CD8-positive, alpha-beta memory T cell (primary cell): ENCODE results near the gene E4F1. TPM values are rescaled to one million over a fixed set of nuclear protein-coding genes. Genes with fewer than 3 reads are reported as not detected.

Experiments
- CTCF ChIA-PET: fragments of 350-600 bp; sonication (Branson Sonifier 250); formaldehyde crosslinking; loops from one replicate; lab custom pipeline; 2021; ENCODE audit warnings: antibody characterized with exemption; lab: Charles Lee
- POLR2A ChIA-PET: fragments of 350-600 bp; sonication (Branson Sonifier 250); formaldehyde crosslinking; loops from one replicate; lab custom pipeline; 2021; ENCODE audit warnings: antibody characterized with exemption; lab: Charles Lee
- DNase-seq, 5 donors: peaks; one replicate each; pipeline versions ENCODE4 v3.0.0 to v3.0.0-alpha.2; 2020 to 2022; ENCODE audit warnings: mixed read lengths in 1 of 5
- H3K27ac ChIP-seq: one replicate; pipeline ENCODE4 v1.7.0; 2013; ENCODE audit warnings: low read depth, mild to moderate bottlenecking, low read length, moderate library complexity
- H3K27me3 ChIP-seq: 2 replicates; pipeline ENCODE4 v1.7.0; 2013; ENCODE audit warnings: low read length, mild to moderate bottlenecking; ENCODE audit not compliant: insufficient read depth, poor library complexity, severe bottlenecking
- H3K36me3 ChIP-seq: 2 replicates; pipeline ENCODE4 v1.7.0; 2013; ENCODE audit warnings: mild to moderate bottlenecking, low read length, moderate library complexity; ENCODE audit not compliant: insufficient read depth
- H3K4me1 ChIP-seq: 2 replicates; pipeline ENCODE4 v1.7.0; 2013; ENCODE audit warnings: mild to moderate bottlenecking, low read length, moderate library complexity; ENCODE audit not compliant: insufficient read depth
- H3K4me3 ChIP-seq: 2 replicates; pipeline ENCODE4 v1.7.0; 2013; ENCODE audit warnings: mild to moderate bottlenecking, low read length
- H3K9me3 ChIP-seq: 2 replicates; pipeline ENCODE4 v1.7.0; 2013; ENCODE audit warnings: mild to moderate bottlenecking, low read length
- H3K27ac Mint-ChIP-seq, 8 donors: one replicate each; pipeline ENCODE4 v1.8.0; 2020 to 2021; ENCODE audit warnings: mixed read lengths in 8 of 8, mild to moderate bottlenecking in 6 of 8, inconsistent platforms in 3 of 8, moderate library complexity in 3 of 8
- H3K27me3 Mint-ChIP-seq, 2 donors: one replicate each; pipeline ENCODE4 v1.8.0; 2020 to 2021; ENCODE audit warnings: mixed read lengths in 2 of 2, mild to moderate bottlenecking in 1 of 2, moderate library complexity in 1 of 2
- H3K36me3 Mint-ChIP-seq, 3 donors: one replicate each; pipeline ENCODE4 v1.8.0; 2020 to 2021; ENCODE audit warnings: mixed read lengths in 3 of 3, inconsistent platforms in 1 of 3, mild to moderate bottlenecking in 1 of 3
- H3K4me1 Mint-ChIP-seq, 3 donors: one replicate each; pipeline ENCODE4 v1.8.0; 2020 to 2021; ENCODE audit warnings: mixed read lengths in 3 of 3, inconsistent platforms in 1 of 3, mild to moderate bottlenecking in 1 of 3
- H3K4me3 Mint-ChIP-seq, 7 donors: one replicate each; pipeline ENCODE4 v1.8.0; 2020 to 2021; ENCODE audit warnings: mixed read lengths in 7 of 7, mild to moderate bottlenecking in 6 of 7, moderate library complexity in 4 of 7, inconsistent platforms in 2 of 7
- H3K9me3 Mint-ChIP-seq, 5 donors: one replicate each; pipeline ENCODE4 v1.8.0; 2020 to 2022; ENCODE audit warnings: mixed read lengths in 5 of 5, mild to moderate bottlenecking in 3 of 5, moderate library complexity in 2 of 5, inconsistent platforms in 1 of 5
- polyA plus RNA-seq: library from polyadenylated mRNA; unstranded; fragments of 300-500 nt; fragmentation: Illumina TruSeq; gene quantifications from one replicate; pipeline ENCODE4 v1.2.3, GENCODE V29; 2021
- total RNA-seq, 2 experiments: library from RNA; stranded (reverse); gene quantifications; one replicate each; pipeline ENCODE4 v1.2.3, GENCODE V29; 2021

E4F1 gene
- total and polyA plus RNA-seq, 3 experiments from 2014 or later, result 16.5 to 29.8 (median 28.9) TPM

DNA sequence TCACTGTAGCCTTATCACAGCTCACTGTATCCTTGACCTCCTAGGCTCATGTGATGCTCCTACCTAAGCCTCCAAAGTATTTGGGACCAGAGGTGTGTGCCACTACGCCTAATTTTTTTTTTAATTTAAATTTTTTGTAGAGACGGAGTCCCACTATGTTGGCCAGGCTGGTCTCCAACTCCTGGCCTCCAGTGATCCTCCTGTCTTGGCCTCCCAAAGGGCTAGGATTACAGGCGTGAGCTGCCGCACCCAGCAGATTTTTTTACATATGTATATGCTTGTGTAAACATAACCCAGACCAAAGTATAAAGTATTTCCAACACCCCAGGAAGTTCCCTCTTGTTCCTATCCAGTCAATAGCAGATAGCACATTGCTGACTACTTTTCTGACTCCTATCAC, 7.1 kb upstream of the E4F1 start:
- H3K9me3 ChIP-seq, result no peaks in the 10 kb centered on the region
- ChIA-PET CTCF (no interaction called here), POLR2A (interaction anchor here (0.6 kb wide), 1 partner anchor 33 kb away, joined by 4 read pairs; no protein-coding TSS in a partner anchor)
- Mint-ChIP-seq H3K4me3 (peak overlapping the region in 6 of 7 donors; percentile 39 to 95 (median 58)), H3K9me3 (no peaks in the 10 kb centered on the region), H3K27me3 (no peaks in the 10 kb centered on the region), H3K36me3 (peaks cover 0 to 16% (median 0%) of the 10 kb centered on the region in 3 donors), H3K27ac (peak overlapping the region in 2 of 8 donors; percentile 33 to 38), H3K4me1 (peaks cover 16 to 26% (median 17%) of the 10 kb centered on the region in 3 donors)
- H3K4me3 ChIP-seq, result no peak overlapping the region
- H3K36me3 ChIP-seq, result no peaks in the 10 kb centered on the region
- H3K27me3 ChIP-seq, result no peaks in the 10 kb centered on the region
- H3K4me1 ChIP-seq, result peaks cover 15% of the 10 kb centered on the region
- no peak for DNase-seq
- peak overlapping the region; percentile 89 for H3K27ac ChIP-seq

DNA sequence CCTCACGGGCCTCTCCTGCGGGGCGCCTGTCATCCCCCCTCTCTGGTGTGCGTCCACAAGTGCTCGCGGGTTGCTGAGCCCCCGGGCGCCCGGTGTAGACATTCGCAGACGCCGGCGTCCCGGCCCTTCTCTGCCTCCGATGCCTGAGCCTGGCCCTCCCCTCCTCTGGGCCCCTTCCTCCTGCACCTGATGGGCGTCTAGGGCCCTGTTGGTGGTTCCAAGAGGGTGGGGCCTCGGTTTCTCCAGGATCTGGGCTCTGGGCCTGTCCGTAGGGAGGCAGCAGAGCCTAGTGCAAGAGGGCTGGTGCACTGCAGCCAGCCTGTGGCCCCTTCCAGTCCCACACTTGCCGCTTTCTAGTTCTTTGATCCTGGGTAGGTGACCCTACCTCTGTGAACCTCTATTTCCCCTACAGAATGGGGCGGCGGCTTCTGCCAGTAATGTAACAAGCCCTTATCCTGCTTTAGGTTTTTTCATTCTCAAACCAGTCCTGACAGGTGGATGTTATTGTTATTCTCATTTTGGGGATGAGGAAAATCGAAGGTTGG, 623 bp downstream of the E4F1 start:
- H3K9me3 ChIP-seq, result no peaks in the 10 kb centered on the region
- peaks cover 9 to 32% (median 17%) of the 10 kb centered on the region in 3 donors for H3K4me1 Mint-ChIP-seq

DNA sequence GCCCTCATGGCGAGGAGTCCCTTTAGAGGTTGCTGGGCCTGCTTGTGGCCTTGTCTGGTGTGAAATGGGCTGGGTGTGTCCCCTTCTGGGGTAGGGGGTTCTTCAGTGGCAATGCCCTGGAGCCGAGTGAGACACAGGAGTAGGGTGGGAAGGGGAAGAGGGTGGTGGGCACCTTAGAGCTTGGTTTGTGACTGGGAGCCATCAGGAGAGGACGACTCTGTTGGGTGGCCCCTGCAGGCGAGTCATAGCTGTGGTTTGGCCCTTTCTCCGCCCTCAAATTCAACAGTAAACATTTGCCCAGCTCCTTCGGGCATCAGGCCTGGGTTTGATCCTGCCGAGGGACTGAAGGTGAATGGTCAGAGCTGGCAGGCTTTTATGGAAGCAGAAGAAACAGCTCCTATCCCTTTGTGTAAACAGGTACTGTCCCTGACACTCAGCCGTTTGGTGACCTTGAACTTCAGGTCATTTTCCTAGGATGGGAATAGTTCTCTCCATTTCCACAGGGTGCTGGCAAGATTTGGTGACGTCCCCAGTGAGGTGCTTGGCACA, 2.9 kb downstream of the E4F1 start:
- Mint-ChIP-seq H3K27ac (peak overlapping the region in 3 of 8 donors; percentile 30 to 68 (median 38)), H3K4me3 (peak overlapping the region in 5 of 7 donors; percentile 33 to 85 (median 52)), H3K36me3 (peaks cover 0 to 36% (median 0%) of the 10 kb centered on the region in 3 donors), H3K4me1 (peaks cover 9 to 32% (median 17%) of the 10 kb centered on the region in 3 donors), H3K9me3 (no peaks in the 10 kb centered on the region), H3K27me3 (no peaks in the 10 kb centered on the region)
- Histone ChIP-seq H3K4me1 (peaks cover 11% of the 10 kb centered on the region), H3K27ac (no peak overlapping the region), H3K9me3 (no peaks in the 10 kb centered on the region), H3K36me3 (peaks cover 10% of the 10 kb centered on the region), H3K4me3 (no peak overlapping the region), H3K27me3 (no peaks in the 10 kb centered on the region)
- DNase-seq, result no peak
- CTCF ChIA-PET, result no interaction called here
- POLR2A ChIA-PET, result no interaction called here

More for the DNA sequence above, 623 bp downstream of the E4F1 start:
- H3K27me3 Mint-ChIP-seq, result no peaks in the 10 kb centered on the region
- H3K4me3 Mint-ChIP-seq, result peak overlapping the region; percentile 78 to 94 (median 84)
- no peaks in the 10 kb centered on the region for H3K9me3 Mint-ChIP-seq
- peaks cover 0 to 16% (median 0%) of the 10 kb centered on the region in 3 donors for H3K36me3 Mint-ChIP-seq
- CTCF ChIA-PET, result no interaction called here
- Histone ChIP-seq H3K27ac (peak overlapping the region; percentile 82), H3K4me3 (peak overlapping the region; percentile 87), H3K27me3 (no peaks in the 10 kb centered on the region), H3K36me3 (no peaks in the 10 kb centered on the region), H3K4me1 (peaks cover 11% of the 10 kb centered on the region)
- POLR2A ChIA-PET, result interaction anchor here (1.9 kb wide), 1 partner anchor 10 kb away, joined by 12 read pairs; the partner anchor contains the start of gene PGP
- no peak for DNase-seq
- peak overlapping the region in 7 of 8 donors; percentile 23 to 93 (median 54) for H3K27ac Mint-ChIP-seq

DNA sequence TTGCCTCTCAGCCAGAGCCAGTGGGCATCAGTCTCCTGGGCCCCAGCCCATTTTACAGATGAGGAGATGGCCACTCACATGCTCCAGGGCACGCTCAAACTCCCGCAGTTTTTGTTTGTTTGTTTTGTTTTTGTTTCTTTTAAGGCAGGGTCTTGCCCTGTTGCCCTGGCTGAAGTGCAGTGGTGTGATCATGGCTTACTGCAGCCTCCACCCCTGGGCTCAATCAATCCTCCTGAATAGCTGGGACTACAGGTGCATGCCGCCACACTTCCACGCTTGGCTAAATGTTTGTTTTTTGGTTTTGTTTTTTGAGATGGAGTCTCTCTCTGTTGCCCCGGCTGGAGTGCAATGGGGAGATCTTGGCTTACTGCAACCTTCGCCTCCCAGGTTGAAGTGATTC, 3.5 kb downstream of the E4F1 start:
- Mint-ChIP-seq H3K4me1 (peaks cover 9 to 32% (median 17%) of the 10 kb centered on the region in 3 donors), H3K27me3 (no peaks in the 10 kb centered on the region), H3K27ac (peak overlapping the region in 3 of 8 donors; percentile 30 to 68 (median 61)), H3K4me3 (peak overlapping the region in 3 of 7 donors; percentile 44 to 56 (median 47)), H3K9me3 (no peaks in the 10 kb centered on the region), H3K36me3 (peaks cover 0 to 42% (median 0%) of the 10 kb centered on the region in 3 donors)
- Histone ChIP-seq H3K36me3 (peaks cover 10% of the 10 kb centered on the region), H3K4me3 (no peak overlapping the region), H3K27ac (no peak overlapping the region), H3K9me3 (no peaks in the 10 kb centered on the region), H3K4me1 (peaks cover 11% of the 10 kb centered on the region), H3K27me3 (no peaks in the 10 kb centered on the region)
- CTCF ChIA-PET, result no interaction called here
- no peak for DNase-seq
- POLR2A ChIA-PET, result no interaction called here

DNA sequence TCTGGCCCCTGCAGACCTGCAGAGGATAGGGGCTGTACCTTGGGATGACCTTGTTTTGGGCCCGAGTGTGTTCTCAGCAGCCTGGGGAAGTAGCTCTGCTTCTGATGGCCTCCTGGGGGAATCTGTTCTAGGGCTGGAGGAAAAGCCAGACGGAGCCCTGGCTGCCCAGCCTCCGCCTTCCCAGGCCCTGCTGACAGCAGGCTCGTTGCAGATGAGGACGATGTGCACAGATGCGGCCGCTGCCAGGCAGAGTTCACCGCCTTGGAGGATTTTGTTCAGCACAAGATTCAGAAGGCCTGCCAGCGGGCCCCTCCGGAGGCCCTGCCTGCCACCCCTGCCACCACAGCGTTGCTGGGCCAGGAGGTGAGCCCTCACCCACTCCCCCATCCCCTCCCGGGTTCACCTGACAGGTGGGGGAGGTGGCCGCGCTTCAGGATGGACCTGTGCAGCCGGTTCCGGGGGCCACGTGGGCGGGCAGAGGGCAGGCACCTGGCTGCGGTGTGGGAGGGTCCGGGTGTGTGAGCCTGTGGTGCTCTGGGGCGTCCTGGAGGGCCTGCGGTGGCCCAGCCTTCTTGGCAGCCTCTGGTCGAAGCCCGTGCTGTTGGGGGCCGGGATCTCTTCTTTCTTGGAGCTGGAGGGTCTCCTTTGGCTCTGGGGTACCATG, 4.9 kb downstream of the E4F1 start:
- Histone ChIP-seq H3K27me3 (no peaks in the 10 kb centered on the region), H3K4me1 (peaks cover 11% of the 10 kb centered on the region), H3K9me3 (no peaks in the 10 kb centered on the region), H3K4me3 (no peak overlapping the region), H3K36me3 (peaks cover 10% of the 10 kb centered on the region), H3K27ac (no peak overlapping the region)
- Mint-ChIP-seq H3K27ac (peak overlapping the region in 1 of 8 donors; percentile 38), H3K9me3 (no peaks in the 10 kb centered on the region), H3K27me3 (no peaks in the 10 kb centered on the region), H3K4me3 (no peak overlapping the region), H3K36me3 (peaks cover 0 to 48% (median 0%) of the 10 kb centered on the region in 3 donors), H3K4me1 (peaks cover 9 to 29% (median 17%) of the 10 kb centered on the region in 3 donors)
- DNase-seq, result peak in 1 of 5 donors; percentile 39
- ChIA-PET CTCF (interaction anchor here (0.7 kb wide), 1 partner anchor 24 kb away, joined by 3 read pairs; no protein-coding TSS in a partner anchor), POLR2A (interaction anchor here (0.6 kb wide), 1 partner anchor 60 kb away, joined by 3 read pairs; no protein-coding TSS in a partner anchor)

DNA sequence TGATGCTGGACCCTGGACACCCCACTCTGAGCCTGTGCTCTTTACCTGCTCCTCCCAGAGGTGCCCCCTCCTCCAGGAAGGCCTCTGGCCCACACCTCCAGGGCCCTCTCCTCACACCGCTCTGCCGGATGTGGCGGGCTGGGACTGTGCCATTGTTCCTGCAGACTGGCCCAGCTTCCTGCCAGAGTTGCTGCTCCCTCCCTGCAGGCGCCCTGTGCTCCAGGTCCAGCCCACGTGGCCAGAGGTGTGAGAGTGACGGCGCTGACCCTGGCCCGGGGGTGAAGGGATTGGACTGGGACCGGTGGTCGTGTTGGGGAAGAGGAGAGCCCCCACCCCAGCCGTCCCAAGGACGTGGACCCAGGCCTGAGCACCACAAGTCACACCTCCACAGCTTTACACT, 5.7 kb downstream of the E4F1 start:
- ChIA-PET CTCF (interaction anchor here (1.0 kb wide), 1 partner anchor 34 kb away, joined by 3 read pairs; no protein-coding TSS in a partner anchor), POLR2A (no interaction called here)
- Histone ChIP-seq H3K27ac (no peak overlapping the region), H3K27me3 (no peaks in the 10 kb centered on the region), H3K4me3 (no peak overlapping the region), H3K9me3 (no peaks in the 10 kb centered on the region), H3K36me3 (peaks cover 10% of the 10 kb centered on the region), H3K4me1 (peaks cover 11% of the 10 kb centered on the region)
- H3K9me3 Mint-ChIP-seq, result no peaks in the 10 kb centered on the region
- DNase-seq, result no peak
- H3K27ac Mint-ChIP-seq, result no peak overlapping the region
- H3K36me3 Mint-ChIP-seq, result peaks cover 0 to 54% (median 0%) of the 10 kb centered on the region in 3 donors
- H3K4me1 Mint-ChIP-seq, result peaks cover 8 to 25% (median 15%) of the 10 kb centered on the region in 3 donors
- H3K27me3 Mint-ChIP-seq, result no peaks in the 10 kb centered on the region
- no peak overlapping the region for H3K4me3 Mint-ChIP-seq

DNA sequence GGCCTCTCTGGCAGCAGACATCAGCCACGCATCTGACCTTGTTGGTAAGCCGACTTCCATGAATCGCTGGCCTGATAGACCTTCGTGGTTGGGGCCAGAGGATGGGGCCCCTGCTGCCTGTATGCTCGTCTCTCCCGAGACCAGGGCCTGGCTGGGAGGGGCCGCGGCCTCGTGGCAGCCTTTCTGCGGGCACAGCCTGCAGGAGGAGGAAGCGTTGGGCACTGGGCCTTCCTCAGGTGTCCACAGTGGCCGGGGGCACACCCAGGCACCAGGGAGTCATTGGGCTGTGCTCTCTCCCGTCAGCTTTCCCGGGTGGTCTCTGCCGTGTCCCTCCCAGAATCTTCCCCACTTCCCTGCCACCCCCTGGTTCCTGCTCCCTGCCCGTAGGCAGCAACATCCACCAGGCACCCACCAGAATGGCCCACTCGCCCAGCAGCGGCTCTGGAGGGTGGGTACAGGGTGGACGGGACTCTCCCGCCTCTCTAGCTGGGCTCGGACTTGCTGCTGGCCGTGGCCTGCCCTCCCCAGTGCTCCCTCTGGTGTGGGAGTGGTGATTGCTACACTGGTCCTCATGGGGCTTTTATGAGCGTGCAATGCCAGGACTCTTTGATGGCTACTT, 6.3 kb downstream of the E4F1 start:
- Mint-ChIP-seq H3K9me3 (no peaks in the 10 kb centered on the region), H3K27ac (no peak overlapping the region), H3K27me3 (no peaks in the 10 kb centered on the region), H3K4me1 (peaks cover 4 to 19% (median 9%) of the 10 kb centered on the region in 3 donors), H3K36me3 (peaks cover 0 to 59% (median 0%) of the 10 kb centered on the region in 3 donors), H3K4me3 (no peak overlapping the region)
- H3K27ac ChIP-seq, result no peak overlapping the region
- H3K36me3 ChIP-seq, result peaks cover 10% of the 10 kb centered on the region
- ChIA-PET POLR2A (no interaction called here), CTCF (interaction anchor here (1.0 kb wide), 1 partner anchor 35 kb away, joined by 3 read pairs; no protein-coding TSS in a partner anchor)
- H3K4me3 ChIP-seq, result no peak overlapping the region
- DNase-seq, result peak in 1 of 5 donors; percentile 41
- H3K27me3 ChIP-seq, result no peaks in the 10 kb centered on the region
- no peaks in the 10 kb centered on the region for H3K9me3 ChIP-seq
- peaks cover 5% of the 10 kb centered on the region for H3K4me1 ChIP-seq
